Gastrocnemius medialis (tissue), 4 donors: ENCODE data around the gene RASGEF1C. TPM values are rescaled to one million over a fixed set of nuclear protein-coding genes. Genes with fewer than 3 reads are reported as not detected.

Experiments used
- ATAC-seq, 2 donors: fragments of 150-250 bp; one replicate each; pipeline ENCODE4 v1.9.1; 2016
- DNase-seq, 2 donors: peaks; one replicate each; pipeline ENCODE4 v3.0.0-alpha.2; 2019
- H3K27ac ChIP-seq, 4 donors: fragments of 200-600 bp; sonication (generic); 1 replicate in 1 of 4; 2 replicates in 3 of 4; pipeline ENCODE4 v1.5.1; 2016 to 2018; ENCODE audit warnings: mild to moderate bottlenecking in 2 of 4, moderate library complexity in 1 of 4
- H3K27me3 ChIP-seq, 3 donors: fragments of 200-600 bp; sonication (generic) in 2 of 3; 1 replicate in 1 of 3; 2 replicates in 2 of 3; pipeline versions ENCODE4 v1.5.1 to v1.6.0; 2016 to 2019; ENCODE audit warnings: mild to moderate bottlenecking in 1 of 3, moderate library complexity in 1 of 3
- H3K36me3 ChIP-seq, 2 donors: fragments of 200-600 bp; sonication (generic) in 1 of 2; one replicate each; pipeline ENCODE4 v1.5.1; 2017 to 2018
- H3K4me1 ChIP-seq, 2 donors: fragments of 200-600 bp; sonication (generic) in 1 of 2; one replicate each; pipeline ENCODE4 v1.5.1; 2016 to 2017; ENCODE audit warnings: mild to moderate bottlenecking in 2 of 2
- H3K4me3 ChIP-seq, 4 donors: fragments of 200-600 bp; sonication (generic) in 3 of 4; 1 replicate in 1 of 4; 2 replicates in 3 of 4; pipeline ENCODE4 v1.5.1; 2016 to 2019; ENCODE audit warnings: mild to moderate bottlenecking in 2 of 4
- H3K9me3 ChIP-seq, 3 donors: fragments of 200-600 bp; sonication (generic) in 2 of 3; 1 replicate in 1 of 3; 2 replicates in 2 of 3; pipeline ENCODE4 v1.5.1; 2016 to 2019
- CTCF ChIP-seq, 5 experiments: fragments of 450-650 bp in 3 of 5; fragments of 200-600 bp in 2 of 5; sonication (generic) in 2 of 5; IDR thresholded peaks in 4 of 5; conservative IDR thresholded peaks in 1 of 5; 1 replicate in 4 of 5; 2 replicates in 1 of 5; pipeline ENCODE4 v1.5.1; 2016 to 2019; ENCODE audit warnings: antibody characterized with exemption in 5 of 5, mild to moderate bottlenecking in 3 of 5, moderate library complexity in 3 of 5
- POLR2A ChIP-seq, 2 donors: fragments of 450-650 bp; IDR thresholded peaks; one replicate each; pipeline ENCODE4 v1.6.1; 2017; ENCODE audit warnings: antibody characterized with exemption in 2 of 2, mild to moderate bottlenecking in 2 of 2, moderate library complexity in 2 of 2
- in situ Hi-C, 4 donors: fragments of 200-750 bp; cut with MboI; loops; one replicate each; pipeline versions ENCODE4 v1.15.0 to v1.8.0; 2017; ENCODE audit warnings: low sequenced_read_pairs in 4 of 4
- intact Hi-C: fragments of 100-400 bp; cut with DNase I; formaldehyde crosslinking; loops from one replicate; pipeline ENCODE4 v1.15.1; 2023; ENCODE audit warnings: low total_unique reads
- total RNA-seq, 4 donors: library from RNA; depleted of rRNA; stranded (reverse); fragments of >200 nt; gene quantifications; one replicate each; pipeline versions ENCODE4 v1.1.0 to v1.2.3, GENCODE V29; 2016

The RASGEF1C gene
- total RNA-seq, 4 donors from 2014 or later, result not detected

- no peak for ATAC-seq
- intact Hi-C loops, result no loop called here
- no peak overlapping the region for H3K27ac ChIP-seq
- in situ Hi-C loops, result no loop called here
- H3K9me3 ChIP-seq, result no peaks in the 10 kb centered on the region
- no peaks in the 10 kb centered on the region for H3K4me1 ChIP-seq
- H3K4me3 ChIP-seq, result no peak overlapping the region
- H3K27me3 ChIP-seq, result peaks cover 0 to 6% (median 0%) of the 10 kb centered on the region in 3 donors
- H3K36me3 ChIP-seq, result no peaks in the 10 kb centered on the region
- TF ChIP-seq POLR2A (IDR thresholded peaks at IDR 0.05) (no peak), CTCF (IDR thresholded peaks at IDR 0.05 in 4 of 5, conservative IDR thresholded peaks at IDR 0.05 in 1 of 5) (no peak)
- DNase-seq, result no peak
Measured at GRCh38 chr5:180160215-180160614, 48.8 kb downstream of the RASGEF1C start.

GRCh38 chr5:180159756-180160155, 49.3 kb downstream of the RASGEF1C start:
- Histone ChIP-seq H3K4me1 (no peaks in the 10 kb centered on the region), H3K9me3 (no peaks in the 10 kb centered on the region), H3K4me3 (no peak overlapping the region), H3K27ac (no peak overlapping the region), H3K36me3 (no peaks in the 10 kb centered on the region), H3K27me3 (peaks cover 0 to 6% (median 0%) of the 10 kb centered on the region in 3 donors)
- TF ChIP-seq POLR2A (IDR thresholded peaks at IDR 0.05) (no peak), CTCF (IDR thresholded peaks at IDR 0.05 in 4 of 5, conservative IDR thresholded peaks at IDR 0.05 in 1 of 5) (no peak)
- ATAC-seq (no peak), DNase-seq (no peak)
- intact Hi-C loops, result no loop called here
- in situ Hi-C loops, result no loop called here

- no peak overlapping the region for H3K27ac ChIP-seq
- intact Hi-C loops (no loop called here), in situ Hi-C loops (no loop called here)
- TF ChIP-seq CTCF (IDR thresholded peaks at IDR 0.05 in 4 of 5, conservative IDR thresholded peaks at IDR 0.05 in 1 of 5) (no peak), POLR2A (IDR thresholded peaks at IDR 0.05) (no peak)
- no peaks in the 10 kb centered on the region for H3K36me3 ChIP-seq
- no peaks in the 10 kb centered on the region for H3K4me1 ChIP-seq
- H3K27me3 ChIP-seq, result peaks cover 0 to 6% (median 0%) of the 10 kb centered on the region in 3 donors
- no peak overlapping the region for H3K4me3 ChIP-seq
- no peaks in the 10 kb centered on the region for H3K9me3 ChIP-seq
- no peak for DNase-seq
- no peak for ATAC-seq
Measured at GRCh38 chr5:180157866-180158265, 51.1 kb downstream of the RASGEF1C start.

GRCh38 chr5:180156141-180156540, 52.9 kb downstream of the RASGEF1C start:
- in situ Hi-C loops (no loop called here), intact Hi-C loops (no loop called here)
- Histone ChIP-seq H3K4me1 (no peaks in the 10 kb centered on the region), H3K36me3 (no peaks in the 10 kb centered on the region), H3K4me3 (no peak overlapping the region), H3K27me3 (peaks cover 0 to 4% (median 0%) of the 10 kb centered on the region in 3 donors), H3K27ac (no peak overlapping the region), H3K9me3 (no peaks in the 10 kb centered on the region)
- no peak for TF ChIP-seq POLR2A (IDR thresholded peaks at IDR 0.05)
- TF ChIP-seq CTCF (IDR thresholded peaks at IDR 0.05 in 4 of 5, conservative IDR thresholded peaks at IDR 0.05 in 1 of 5), result no peak
- DNase-seq (no peak), ATAC-seq (no peak)

GRCh38 chr5:180155365-180155926, 53.6 kb downstream of the RASGEF1C start:
- no peak for DNase-seq
- H3K4me1 ChIP-seq, result no peaks in the 10 kb centered on the region
- no peak for ATAC-seq
- no peaks in the 10 kb centered on the region for H3K36me3 ChIP-seq
- H3K27me3 ChIP-seq, result no peaks in the 10 kb centered on the region
- TF ChIP-seq POLR2A (IDR thresholded peaks at IDR 0.05), result no peak
- no peak for TF ChIP-seq CTCF (IDR thresholded peaks at IDR 0.05 in 4 of 5, conservative IDR thresholded peaks at IDR 0.05 in 1 of 5)
- no peak overlapping the region for H3K4me3 ChIP-seq
- in situ Hi-C loops, result no loop called here
- no peak overlapping the region for H3K27ac ChIP-seq
- intact Hi-C loops, result no loop called here
- no peaks in the 10 kb centered on the region for H3K9me3 ChIP-seq
